Keratinocyte (primary cell): ENCODE results near the gene MYO10.

ENCODE experiments used
- EZH2 ChIP-seq: IDR thresholded peaks from one replicate; pipeline ENCODE4 v1.6.1; 2012; ENCODE audit warnings: inconsistent platforms, mild to moderate bottlenecking, low read length, moderate library complexity
- TF ChIP-seq, protein P1 (sequence below), 3 experiments: IDR thresholded peaks in 1 of 3; conservative IDR thresholded peaks in 1 of 3; optimal IDR thresholded peaks in 1 of 3; 2 replicates in 2 of 3; 3 replicates in 1 of 3; pipeline versions ENCODE3 to v1.5.1; 2011; ENCODE audit warnings: low read length in 3 of 3, mild to moderate bottlenecking in 3 of 3, moderate library complexity in 2 of 3, control low read depth in 1 of 3, inconsistent platforms in 1 of 3; ENCODE audit not compliant: insufficient read depth in 2 of 3; ENCODE audit errors: extremely low read depth in 1 of 3

DNA sequence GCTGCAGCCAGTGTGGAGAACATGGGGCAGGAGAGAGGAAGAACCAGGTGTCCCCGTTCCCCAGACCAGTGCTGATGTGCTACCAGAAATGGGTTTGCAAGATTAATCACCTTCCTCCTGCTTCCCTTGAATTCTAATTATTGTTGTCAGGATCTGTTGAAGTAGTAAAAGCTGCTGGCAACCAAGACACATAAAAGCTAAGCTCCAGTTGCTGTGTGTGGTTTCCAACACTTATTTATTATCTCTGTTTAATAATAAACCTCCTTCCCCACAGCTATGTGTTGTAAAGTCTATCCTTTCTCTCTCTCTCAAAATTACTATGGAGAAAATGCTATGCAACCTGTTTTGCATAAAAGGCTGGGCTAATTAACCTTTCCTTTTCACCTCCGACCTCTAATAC, 317.0 kb downstream of the MYO10 start:
- TF ChIP-seq, protein P1, sequence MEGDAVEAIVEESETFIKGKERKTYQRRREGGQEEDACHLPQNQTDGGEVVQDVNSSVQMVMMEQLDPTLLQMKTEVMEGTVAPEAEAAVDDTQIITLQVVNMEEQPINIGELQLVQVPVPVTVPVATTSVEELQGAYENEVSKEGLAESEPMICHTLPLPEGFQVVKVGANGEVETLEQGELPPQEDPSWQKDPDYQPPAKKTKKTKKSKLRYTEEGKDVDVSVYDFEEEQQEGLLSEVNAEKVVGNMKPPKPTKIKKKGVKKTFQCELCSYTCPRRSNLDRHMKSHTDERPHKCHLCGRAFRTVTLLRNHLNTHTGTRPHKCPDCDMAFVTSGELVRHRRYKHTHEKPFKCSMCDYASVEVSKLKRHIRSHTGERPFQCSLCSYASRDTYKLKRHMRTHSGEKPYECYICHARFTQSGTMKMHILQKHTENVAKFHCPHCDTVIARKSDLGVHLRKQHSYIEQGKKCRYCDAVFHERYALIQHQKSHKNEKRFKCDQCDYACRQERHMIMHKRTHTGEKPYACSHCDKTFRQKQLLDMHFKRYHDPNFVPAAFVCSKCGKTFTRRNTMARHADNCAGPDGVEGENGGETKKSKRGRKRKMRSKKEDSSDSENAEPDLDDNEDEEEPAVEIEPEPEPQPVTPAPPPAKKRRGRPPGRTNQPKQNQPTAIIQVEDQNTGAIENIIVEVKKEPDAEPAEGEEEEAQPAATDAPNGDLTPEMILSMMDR (optimal IDR thresholded peaks at IDR 0.05 in 1 of 3, IDR thresholded peaks at IDR 0.05 in 1 of 3, conservative IDR thresholded peaks at IDR 0.05 in 1 of 3; ENCODE audit: extremely low read depth in 1 of 3, insufficient read depth in 2 of 3, low read length in 3 of 3), result no peak
- no peak for TF ChIP-seq EZH2
